GM19324 (cell line): ENCODE measurements around the gene STRN.
"Not testable (repeated sequence)": the region's sequence is repeated elsewhere in the genome, so short reads cannot be mapped to it uniquely, and the experiment has no call there.

Source experiments
- ATAC-seq: cut with Tn5 transposase; IDR thresholded peaks from one replicate; pipeline ENCODE4 v1.9.1; 2021; ENCODE audit warnings: mild to moderate bottlenecking, moderate library complexity; ENCODE audit not compliant: unreplicated experiment, low FRiP score

The STRN gene

GRCh38 chr2:36966370-36967235 lies at the start of gene STRN:
Gene STRN, minus strand, starts transcription at chr2:36966536. Its CDS starts 73 bp downstream, at chr2:36966463.
- ATAC-seq = peak; percentile 99

- no peak for ATAC-seq
These were observed 46.9 kb upstream of the STRN start for GRCh38 chr2:37013315-37013641.

GRCh38 chr2:37011130-37011529 lies 44.8 kb upstream of the STRN start:
- ATAC-seq = no peak

GRCh38 chr2:37005118-37005868 lies 39.0 kb upstream of the STRN start:
- peak; percentile 97 for ATAC-seq

- ATAC-seq = no peak
These were observed 34.7 kb upstream of the STRN start for GRCh38 chr2:37000988-37001556.

GRCh38 chr2:37000318-37000717 lies 34.0 kb upstream of the STRN start:
- no peak for ATAC-seq

GRCh38 chr2:36999416-36999815 lies 33.1 kb upstream of the STRN start:
- not testable (repeated sequence) for ATAC-seq

GRCh38 chr2:36993841-36994620 lies 27.7 kb upstream of the STRN start:
- no peak for ATAC-seq

GRCh38 chr2:36988008-36988407 lies 21.7 kb upstream of the STRN start:
- ATAC-seq = no peak

- no peak for ATAC-seq
These were observed 16.1 kb upstream of the STRN start for GRCh38 chr2:36982467-36982866.

- no peak for ATAC-seq
These were observed 15.6 kb upstream of the STRN start for GRCh38 chr2:36981911-36982310.

GRCh38 chr2:36979007-36979406 lies 12.7 kb upstream of the STRN start:
- ATAC-seq = not testable (repeated sequence)

GRCh38 chr2:36976065-36976464 lies 9.7 kb upstream of the STRN start:
- no peak for ATAC-seq

GRCh38 chr2:36975306-36975705 lies 9.0 kb upstream of the STRN start:
- no peak for ATAC-seq

- no peak for ATAC-seq
These were observed 7.0 kb upstream of the STRN start for GRCh38 chr2:36973320-36973719.

GRCh38 chr2:36971990-36972389 lies 5.7 kb upstream of the STRN start:
- no peak for ATAC-seq

GRCh38 chr2:36967236-36967876 lies 1.0 kb upstream of the STRN start:
- ATAC-seq = no peak

GRCh38 chr2:36965751-36966369 lies 476 bp downstream of the STRN start:
- peak; percentile 34 for ATAC-seq

- no peak for ATAC-seq
These were observed 1.1 kb downstream of the STRN start for GRCh38 chr2:36965206-36965605.
